CD8-positive, alpha-beta memory T cell (primary cell): ENCODE measurements around the gene IGSF11. TPM values are rescaled to one million over a fixed set of nuclear protein-coding genes. Genes with fewer than 3 reads are reported as not detected.

Source experiments
- CTCF ChIA-PET: fragments of 350-600 bp; sonication (Branson Sonifier 250); formaldehyde crosslinking; loops from one replicate; lab custom pipeline; 2021; ENCODE audit warnings: antibody characterized with exemption; lab: Charles Lee
- POLR2A ChIA-PET: fragments of 350-600 bp; sonication (Branson Sonifier 250); formaldehyde crosslinking; loops from one replicate; lab custom pipeline; 2021; ENCODE audit warnings: antibody characterized with exemption; lab: Charles Lee
- DNase-seq, 5 donors: peaks; one replicate each; pipeline versions ENCODE4 v3.0.0 to v3.0.0-alpha.2; 2020 to 2022; ENCODE audit warnings: mixed read lengths in 1 of 5
- H3K27ac ChIP-seq: one replicate; pipeline ENCODE4 v1.7.0; 2013; ENCODE audit warnings: low read depth, mild to moderate bottlenecking, low read length, moderate library complexity
- H3K27me3 ChIP-seq: 2 replicates; pipeline ENCODE4 v1.7.0; 2013; ENCODE audit warnings: low read length, mild to moderate bottlenecking; ENCODE audit not compliant: insufficient read depth, poor library complexity, severe bottlenecking
- H3K36me3 ChIP-seq: 2 replicates; pipeline ENCODE4 v1.7.0; 2013; ENCODE audit warnings: mild to moderate bottlenecking, low read length, moderate library complexity; ENCODE audit not compliant: insufficient read depth
- H3K4me1 ChIP-seq: 2 replicates; pipeline ENCODE4 v1.7.0; 2013; ENCODE audit warnings: mild to moderate bottlenecking, low read length, moderate library complexity; ENCODE audit not compliant: insufficient read depth
- H3K4me3 ChIP-seq: 2 replicates; pipeline ENCODE4 v1.7.0; 2013; ENCODE audit warnings: mild to moderate bottlenecking, low read length
- H3K9me3 ChIP-seq: 2 replicates; pipeline ENCODE4 v1.7.0; 2013; ENCODE audit warnings: mild to moderate bottlenecking, low read length
- H3K27ac Mint-ChIP-seq, 8 donors: one replicate each; pipeline ENCODE4 v1.8.0; 2020 to 2021; ENCODE audit warnings: mixed read lengths in 8 of 8, mild to moderate bottlenecking in 6 of 8, inconsistent platforms in 3 of 8, moderate library complexity in 3 of 8
- H3K27me3 Mint-ChIP-seq, 2 donors: one replicate each; pipeline ENCODE4 v1.8.0; 2020 to 2021; ENCODE audit warnings: mixed read lengths in 2 of 2, mild to moderate bottlenecking in 1 of 2, moderate library complexity in 1 of 2
- H3K36me3 Mint-ChIP-seq, 3 donors: one replicate each; pipeline ENCODE4 v1.8.0; 2020 to 2021; ENCODE audit warnings: mixed read lengths in 3 of 3, inconsistent platforms in 1 of 3, mild to moderate bottlenecking in 1 of 3
- H3K4me1 Mint-ChIP-seq, 3 donors: one replicate each; pipeline ENCODE4 v1.8.0; 2020 to 2021; ENCODE audit warnings: mixed read lengths in 3 of 3, inconsistent platforms in 1 of 3, mild to moderate bottlenecking in 1 of 3
- H3K4me3 Mint-ChIP-seq, 7 donors: one replicate each; pipeline ENCODE4 v1.8.0; 2020 to 2021; ENCODE audit warnings: mixed read lengths in 7 of 7, mild to moderate bottlenecking in 6 of 7, moderate library complexity in 4 of 7, inconsistent platforms in 2 of 7
- H3K9me3 Mint-ChIP-seq, 5 donors: one replicate each; pipeline ENCODE4 v1.8.0; 2020 to 2022; ENCODE audit warnings: mixed read lengths in 5 of 5, mild to moderate bottlenecking in 3 of 5, moderate library complexity in 2 of 5, inconsistent platforms in 1 of 5
- polyA plus RNA-seq: library from polyadenylated mRNA; unstranded; fragments of 300-500 nt; fragmentation: Illumina TruSeq; gene quantifications from one replicate; pipeline ENCODE4 v1.2.3, GENCODE V29; 2021
- total RNA-seq, 2 experiments: library from RNA; stranded (reverse); gene quantifications; one replicate each; pipeline ENCODE4 v1.2.3, GENCODE V29; 2021

IGSF11 gene
- total and polyA plus RNA-seq, 3 experiments from 2014 or later = 0.27 to 0.58 TPM; not detected in 1

- no peak for DNase-seq
- Mint-ChIP-seq H3K4me3 (no peak overlapping the region), H3K27me3 (peaks cover 8 to 41% of the 10 kb centered on the region in 2 donors), H3K27ac (no peak overlapping the region), H3K9me3 (no peaks in the 10 kb centered on the region), H3K4me1 (no peaks in the 10 kb centered on the region), H3K36me3 (peaks cover 0 to 1% (median 0%) of the 10 kb centered on the region in 3 donors)
- Histone ChIP-seq H3K4me1 (no peaks in the 10 kb centered on the region), H3K36me3 (no peaks in the 10 kb centered on the region), H3K27me3 (no peaks in the 10 kb centered on the region), H3K9me3 (no peaks in the 10 kb centered on the region), H3K27ac (no peak overlapping the region), H3K4me3 (no peak overlapping the region)
- ChIA-PET POLR2A (no interaction called here), CTCF (interaction anchor here (0.9 kb wide), 1 partner anchor 26 kb away, joined by 3 read pairs; no protein-coding TSS in a partner anchor)
Observed at GRCh38 chr3:118910332-118910731, 124.3 kb downstream of the IGSF11 start.

DNA sequence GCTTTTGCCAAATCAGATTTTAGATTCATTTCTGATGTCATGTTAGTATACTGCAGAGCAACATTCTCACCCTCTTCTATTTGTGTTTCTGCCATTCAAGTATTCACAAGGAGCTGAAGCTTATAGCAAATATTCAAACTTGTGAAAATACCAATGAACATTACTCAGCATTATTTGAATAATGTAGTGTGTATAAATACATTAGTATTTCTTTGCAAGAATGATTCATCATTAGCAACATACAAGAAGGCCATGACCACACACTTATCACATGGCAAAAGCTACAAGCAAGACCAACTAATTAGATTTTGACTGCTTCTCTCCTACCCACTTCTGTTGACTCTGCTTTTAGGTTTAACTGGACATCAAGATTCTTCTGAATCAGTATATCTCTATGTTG lies 124.9 kb downstream of the IGSF11 start:
- H3K27ac Mint-ChIP-seq = no peak overlapping the region
- peaks cover 10 to 41% of the 10 kb centered on the region in 2 donors for H3K27me3 Mint-ChIP-seq
- ChIA-PET POLR2A (no interaction called here), CTCF (no interaction called here)
- no peak overlapping the region for H3K4me3 Mint-ChIP-seq
- H3K27ac ChIP-seq = no peak overlapping the region
- H3K4me1 Mint-ChIP-seq = no peaks in the 10 kb centered on the region
- no peaks in the 10 kb centered on the region for H3K9me3 ChIP-seq
- no peaks in the 10 kb centered on the region for H3K27me3 ChIP-seq
- no peaks in the 10 kb centered on the region for H3K36me3 ChIP-seq
- no peak for DNase-seq
- peaks cover 0 to 1% (median 0%) of the 10 kb centered on the region in 3 donors for H3K36me3 Mint-ChIP-seq
- H3K4me3 ChIP-seq = no peak overlapping the region
- no peaks in the 10 kb centered on the region for H3K9me3 Mint-ChIP-seq
- H3K4me1 ChIP-seq = no peaks in the 10 kb centered on the region

- H3K4me1 Mint-ChIP-seq = no peaks in the 10 kb centered on the region
- no peak overlapping the region for H3K4me3 ChIP-seq
- H3K4me3 Mint-ChIP-seq = no peak overlapping the region
- H3K27me3 Mint-ChIP-seq = peaks cover 8 to 41% of the 10 kb centered on the region in 2 donors
- H3K9me3 ChIP-seq = no peaks in the 10 kb centered on the region
- H3K27ac ChIP-seq = no peak overlapping the region
- H3K4me1 ChIP-seq = no peaks in the 10 kb centered on the region
- no peaks in the 10 kb centered on the region for H3K36me3 ChIP-seq
- ChIA-PET POLR2A (no interaction called here), CTCF (interaction anchor here (2.0 kb wide), 1 partner anchor 24 kb away, joined by 5 read pairs; no protein-coding TSS in a partner anchor)
- H3K9me3 Mint-ChIP-seq = no peaks in the 10 kb centered on the region
- peaks cover 0 to 1% (median 0%) of the 10 kb centered on the region in 3 donors for H3K36me3 Mint-ChIP-seq
- H3K27ac Mint-ChIP-seq = no peak overlapping the region
- no peaks in the 10 kb centered on the region for H3K27me3 ChIP-seq
- DNase-seq = no peak
Observed at GRCh38 chr3:118907909-118908308, 126.7 kb downstream of the IGSF11 start.

DNA sequence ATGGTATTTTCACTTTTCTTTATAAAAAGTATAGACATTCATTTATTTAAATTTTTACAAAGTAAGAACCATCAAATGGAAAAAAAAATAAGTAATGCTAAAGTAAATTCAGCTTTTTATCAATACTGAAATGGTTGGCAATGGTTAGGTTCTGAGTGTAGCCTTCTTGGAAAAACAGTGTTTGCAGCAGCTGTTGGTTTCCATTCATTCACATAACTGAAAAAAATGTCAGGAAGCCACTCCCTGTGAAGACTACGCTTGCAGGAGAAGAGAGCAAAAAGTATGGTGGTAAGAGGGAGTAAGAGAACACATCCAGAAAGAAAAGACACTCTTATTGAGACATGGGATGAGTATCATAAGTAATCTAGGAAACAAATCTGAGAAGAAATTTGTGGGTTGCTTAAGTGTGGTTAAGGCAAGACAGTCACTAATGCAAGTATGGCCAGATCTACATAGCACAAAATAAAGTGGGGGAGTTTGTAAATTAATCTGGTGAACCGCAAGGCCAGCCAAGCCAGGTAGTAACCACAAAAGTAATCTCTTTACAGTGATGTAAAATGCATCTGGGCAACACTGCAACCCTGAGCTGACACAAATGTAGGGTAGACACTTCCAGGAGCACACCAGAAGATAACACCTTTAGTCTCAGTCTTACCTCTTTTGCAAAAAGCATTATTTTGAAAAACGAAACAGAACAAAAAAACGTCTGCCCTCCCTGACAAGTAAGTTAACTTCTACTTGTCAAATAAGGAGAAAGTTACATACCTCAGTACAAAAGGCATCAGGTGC lies 133.7 kb downstream of the IGSF11 start:
- CTCF ChIA-PET = interaction anchor here (0.6 kb wide), 1 partner anchor 16 kb away, joined by 3 read pairs; no protein-coding TSS in a partner anchor
- no peaks in the 10 kb centered on the region for H3K4me1 ChIP-seq

GRCh38 chr3:118890206-118890605 lies 144.4 kb downstream of the IGSF11 start:
- DNase-seq = no peak
- Histone ChIP-seq H3K27me3 (no peaks in the 10 kb centered on the region), H3K4me3 (no peak overlapping the region), H3K36me3 (no peaks in the 10 kb centered on the region), H3K9me3 (no peaks in the 10 kb centered on the region), H3K4me1 (no peaks in the 10 kb centered on the region), H3K27ac (no peak overlapping the region)
- no peaks in the 10 kb centered on the region for H3K4me1 Mint-ChIP-seq
- no peak overlapping the region for H3K27ac Mint-ChIP-seq
- no peak overlapping the region for H3K4me3 Mint-ChIP-seq
- H3K9me3 Mint-ChIP-seq = no peaks in the 10 kb centered on the region
- ChIA-PET CTCF (no interaction called here), POLR2A (no interaction called here)
- peaks cover 6 to 57% of the 10 kb centered on the region in 2 donors for H3K27me3 Mint-ChIP-seq
- peaks cover 0 to 5% (median 1%) of the 10 kb centered on the region in 3 donors for H3K36me3 Mint-ChIP-seq

More for the DNA sequence above, 133.7 kb downstream of the IGSF11 start:
- no peak overlapping the region for H3K27ac ChIP-seq
- Mint-ChIP-seq H3K4me3 (peak overlapping the region in 3 of 7 donors; percentile 0 to 43 (median 2)), H3K36me3 (peaks cover 0 to 4% (median 0%) of the 10 kb centered on the region in 3 donors), H3K9me3 (no peaks in the 10 kb centered on the region), H3K27ac (peak overlapping the region in 2 of 8 donors; percentile 2 to 3), H3K27me3 (peaks cover 2 to 31% of the 10 kb centered on the region in 2 donors), H3K4me1 (peaks cover 5 to 9% (median 9%) of the 10 kb centered on the region in 3 donors)
- no peak overlapping the region for H3K4me3 ChIP-seq
- no peaks in the 10 kb centered on the region for H3K36me3 ChIP-seq
- H3K9me3 ChIP-seq = no peaks in the 10 kb centered on the region
- H3K27me3 ChIP-seq = no peaks in the 10 kb centered on the region
- POLR2A ChIA-PET = no interaction called here
- DNase-seq = peak in 1 of 5 donors; percentile 6

DNA sequence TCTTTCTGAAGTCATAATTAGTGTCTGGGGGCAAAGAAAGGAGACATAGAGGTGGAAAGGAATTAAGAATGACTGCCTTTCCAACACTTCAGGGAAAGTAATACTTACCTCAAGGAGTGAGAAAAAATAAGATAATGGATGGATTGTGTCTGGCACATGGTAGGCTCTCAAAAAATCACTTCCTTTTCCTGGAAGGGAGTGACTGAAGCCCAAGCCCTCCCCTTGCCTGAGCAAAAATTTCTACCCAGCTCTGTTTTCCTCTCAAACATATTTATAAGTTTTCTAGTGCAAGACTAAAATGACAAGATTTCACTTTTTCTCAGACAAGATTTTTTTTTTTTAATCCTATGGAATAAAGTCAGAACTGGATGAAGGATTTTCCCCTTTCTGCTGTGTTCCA lies 145.0 kb downstream of the IGSF11 start:
- Mint-ChIP-seq H3K4me1 (peaks cover 0 to 3% (median 3%) of the 10 kb centered on the region in 3 donors), H3K36me3 (peaks cover 0 to 5% (median 1%) of the 10 kb centered on the region in 3 donors), H3K27me3 (peaks cover 6 to 57% of the 10 kb centered on the region in 2 donors), H3K9me3 (no peaks in the 10 kb centered on the region), H3K27ac (peak overlapping the region in 1 of 8 donors; percentile 2), H3K4me3 (no peak overlapping the region)
- Histone ChIP-seq H3K27ac (no peak overlapping the region), H3K4me1 (no peaks in the 10 kb centered on the region), H3K36me3 (no peaks in the 10 kb centered on the region), H3K9me3 (no peaks in the 10 kb centered on the region), H3K4me3 (no peak overlapping the region), H3K27me3 (no peaks in the 10 kb centered on the region)
- DNase-seq = no peak
- POLR2A ChIA-PET = no interaction called here
- CTCF ChIA-PET = no interaction called here

DNA sequence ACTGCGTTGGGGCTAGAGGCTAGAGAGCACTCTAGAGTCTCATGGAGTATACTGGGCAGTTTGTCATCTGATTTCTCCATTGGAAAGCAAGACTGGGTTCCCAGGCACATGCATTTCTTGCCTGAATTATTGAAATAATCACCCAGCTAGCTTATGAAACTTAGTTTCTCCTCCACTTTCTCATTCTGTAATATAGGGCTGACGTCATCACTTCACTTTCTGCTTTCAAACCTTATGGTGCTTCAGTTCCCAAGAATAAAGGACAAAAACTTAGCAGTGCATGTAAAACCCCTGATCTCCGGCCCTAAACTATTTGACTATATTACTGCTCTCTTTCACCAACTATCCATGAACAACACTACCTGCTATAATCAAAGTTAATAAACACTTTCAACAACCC lies 147.9 kb downstream of the IGSF11 start:
- POLR2A ChIA-PET = no interaction called here
- no peak for DNase-seq
- Mint-ChIP-seq H3K4me1 (peaks cover 0 to 5% (median 4%) of the 10 kb centered on the region in 3 donors), H3K9me3 (no peaks in the 10 kb centered on the region), H3K27ac (no peak overlapping the region), H3K27me3 (peaks cover 3 to 45% of the 10 kb centered on the region in 2 donors), H3K4me3 (no peak overlapping the region), H3K36me3 (no peaks in the 10 kb centered on the region)
- Histone ChIP-seq H3K4me3 (no peak overlapping the region), H3K9me3 (no peaks in the 10 kb centered on the region), H3K27me3 (no peaks in the 10 kb centered on the region), H3K4me1 (no peaks in the 10 kb centered on the region), H3K27ac (no peak overlapping the region), H3K36me3 (no peaks in the 10 kb centered on the region)
- CTCF ChIA-PET = interaction anchor here (5.6 to 7.3 kb wide), 3 partner anchors 149 to 354 kb away, joined by 50 to 117 read pairs (median 73); partner anchors contain the start of genes B4GALT4 and IGSF11

- Mint-ChIP-seq H3K9me3 (no peaks in the 10 kb centered on the region), H3K4me3 (no peak overlapping the region), H3K36me3 (no peaks in the 10 kb centered on the region), H3K4me1 (peaks cover 0 to 5% (median 4%) of the 10 kb centered on the region in 3 donors), H3K27ac (no peak overlapping the region), H3K27me3 (peaks cover 6 to 47% of the 10 kb centered on the region in 2 donors)
- Histone ChIP-seq H3K4me1 (no peaks in the 10 kb centered on the region), H3K27ac (no peak overlapping the region), H3K36me3 (no peaks in the 10 kb centered on the region), H3K9me3 (no peaks in the 10 kb centered on the region), H3K4me3 (no peak overlapping the region), H3K27me3 (no peaks in the 10 kb centered on the region)
- ChIA-PET CTCF (interaction anchor here (0.7 to 7.3 kb wide), 31 partner anchors 8 to 1533 kb away, joined by 3 to 117 read pairs (median 4); partner anchors contain the start of genes B4GALT4 and IGSF11), POLR2A (no interaction called here)
- peak; percentile 54 to 76 (median 64) for DNase-seq
Observed at GRCh38 chr3:118884748-118885206, 149.9 kb downstream of the IGSF11 start.
